ENCODE measurements around the gene CST3.
A peak's percentile ranks its signal among the peaks of the same experiment; 100 is the strongest.
"Not testable (repeated sequence)": the region's sequence is repeated elsewhere in the genome, so short reads cannot be mapped to it uniquely, and the experiment has no call there.

The CST3 gene, protein sequence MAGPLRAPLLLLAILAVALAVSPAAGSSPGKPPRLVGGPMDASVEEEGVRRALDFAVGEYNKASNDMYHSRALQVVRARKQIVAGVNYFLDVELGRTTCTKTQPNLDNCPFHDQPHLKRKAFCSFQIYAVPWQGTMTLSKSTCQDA

GRCh38 chr20:23637282-23638221, at the start of gene CST3:
CST3 (minus strand) TSS chr20:23637955; CDS start chr20:23637862, 93 bp downstream.
- peaks cover 0 to 39% (median 24%) of the 10 kb centered on the region in 4 donors for H3K4me1 ChIP-seq
- H3K4me3 ChIP-seq: peak within 1 kb of the TSS; percentile 100
- TF ChIP-seq CTCF (IDR thresholded peaks at IDR 0.05): no peak
- peak; percentile 92 to 96 for DNase-seq
- intact Hi-C loops (cut with DNase I; ENCODE audit: low total_unique reads): loop anchor here (10.0 kb wide), 1 partner anchor 213 kb away; the partner anchor contains the start of gene NAPB
- no peaks in the 10 kb centered on the region for H3K27me3 ChIP-seq
- H3K36me3 ChIP-seq: peaks cover 21 to 30% (median 27%) of the 10 kb centered on the region in 3 donors
- H3K27ac ChIP-seq: peak within 1 kb of the TSS; percentile 98 to 100
- no peaks in the 10 kb centered on the region for H3K9me3 ChIP-seq

DNA sequence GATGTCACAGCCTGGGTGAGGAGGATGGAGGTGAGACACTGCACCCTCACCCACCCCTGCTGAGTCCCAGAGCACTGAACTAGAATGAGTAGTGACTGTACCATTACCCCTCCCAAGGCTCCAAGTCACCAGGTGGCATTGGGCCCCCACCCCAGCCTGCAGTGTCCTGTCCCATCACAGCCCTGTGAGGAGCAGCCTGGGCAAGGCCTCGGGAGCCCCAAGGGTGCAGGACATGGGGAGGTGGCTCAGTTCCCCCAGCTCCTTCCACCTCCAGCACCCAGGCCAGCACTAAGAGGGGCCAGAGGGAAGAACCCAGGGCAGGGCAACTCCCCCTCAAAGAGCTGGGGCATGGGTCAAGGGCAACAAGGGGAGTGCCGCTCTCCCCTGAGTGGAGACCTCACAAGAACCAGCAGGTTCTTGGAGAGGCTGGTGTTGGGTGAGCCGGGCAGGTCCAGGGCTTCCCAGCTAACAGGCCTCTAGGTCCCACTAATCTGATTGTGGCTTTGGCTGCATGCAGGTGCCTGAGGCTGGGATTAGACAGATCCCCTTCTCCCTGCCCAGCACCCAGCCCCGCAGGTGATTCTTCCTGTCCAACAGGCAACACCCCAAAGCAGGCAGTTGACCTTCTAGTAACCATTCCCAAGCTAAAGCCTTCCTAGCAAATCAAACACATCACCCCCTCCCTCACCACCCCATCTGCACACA, 48.4 kb upstream of the CST3 start:
- H3K36me3 ChIP-seq: no peaks in the 10 kb centered on the region
- H3K27ac ChIP-seq: no peak overlapping the region
- no peaks in the 10 kb centered on the region for H3K27me3 ChIP-seq
- DNase-seq: no peak
- H3K4me1 ChIP-seq: no peaks in the 10 kb centered on the region
- no peak overlapping the region for H3K4me3 ChIP-seq
- H3K9me3 ChIP-seq: no peaks in the 10 kb centered on the region
- intact Hi-C loops (cut with DNase I; ENCODE audit: low total_unique reads): no loop called here
- no peak for TF ChIP-seq CTCF (IDR thresholded peaks at IDR 0.05)

- H3K27ac ChIP-seq; H3K36me3 ChIP-seq; H3K4me1 ChIP-seq; H3K9me3 ChIP-seq; H3K4me3 ChIP-seq; DNase-seq; intact Hi-C loops (cut with DNase I; ENCODE audit: low total_unique reads); H3K27me3 ChIP-seq: not testable (repeated sequence)
These were observed 47.8 kb upstream of the CST3 start for GRCh38 chr20:23685529-23685896.

DNA sequence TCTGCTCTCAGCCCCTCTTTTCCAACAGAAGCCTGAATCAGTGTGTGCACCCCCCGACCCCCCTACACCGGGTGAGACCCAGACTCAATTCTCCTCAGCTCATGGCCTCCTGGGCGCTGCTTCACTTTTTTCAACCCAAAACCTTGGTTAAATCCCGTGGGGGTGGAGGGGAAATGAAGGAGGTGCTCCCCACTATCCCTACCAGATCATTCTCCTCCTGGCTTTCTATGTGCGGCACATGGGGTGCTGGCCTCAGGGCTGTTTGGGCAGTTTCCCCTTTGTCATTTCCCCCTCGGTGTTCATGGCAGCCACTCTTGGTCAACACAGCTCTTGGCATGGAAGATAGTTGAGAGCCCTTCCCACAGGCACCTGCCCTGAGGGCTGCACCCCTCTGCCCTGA, 46.5 kb upstream of the CST3 start:
- Histone ChIP-seq H3K4me3 (no peak overlapping the region), H3K27me3 (no peaks in the 10 kb centered on the region), H3K4me1 (no peaks in the 10 kb centered on the region), H3K36me3 (no peaks in the 10 kb centered on the region), H3K9me3 (no peaks in the 10 kb centered on the region), H3K27ac (no peak overlapping the region)
- intact Hi-C loops (cut with DNase I; ENCODE audit: low total_unique reads): no loop called here
- TF ChIP-seq CTCF (IDR thresholded peaks at IDR 0.05): no peak
- DNase-seq: no peak

DNA sequence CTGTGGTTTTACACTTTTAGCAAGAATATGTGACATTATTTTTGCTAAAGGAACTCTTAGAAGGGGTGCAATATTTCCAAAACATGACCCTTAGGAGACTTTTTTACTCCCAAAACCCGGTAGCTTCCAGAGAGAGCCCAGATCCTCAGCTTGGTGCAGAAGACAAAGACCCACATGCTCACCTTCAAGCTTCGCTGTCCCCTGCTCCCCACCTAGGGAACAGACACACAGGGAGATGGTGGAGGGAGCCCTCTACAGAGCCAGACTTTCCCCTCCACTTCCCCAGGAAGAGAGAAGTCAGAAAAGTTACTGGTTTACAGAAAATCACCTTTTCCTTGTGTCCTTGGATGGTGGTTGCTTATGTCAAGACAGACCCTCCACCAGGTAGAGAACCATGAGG, 46.1 kb upstream of the CST3 start:
- intact Hi-C loops (cut with DNase I; ENCODE audit: low total_unique reads): no loop called here
- Histone ChIP-seq H3K27ac (no peak overlapping the region), H3K36me3 (no peaks in the 10 kb centered on the region), H3K4me1 (no peaks in the 10 kb centered on the region), H3K27me3 (no peaks in the 10 kb centered on the region), H3K9me3 (no peaks in the 10 kb centered on the region), H3K4me3 (no peak overlapping the region)
- no peak for DNase-seq
- no peak for TF ChIP-seq CTCF (IDR thresholded peaks at IDR 0.05)

DNA sequence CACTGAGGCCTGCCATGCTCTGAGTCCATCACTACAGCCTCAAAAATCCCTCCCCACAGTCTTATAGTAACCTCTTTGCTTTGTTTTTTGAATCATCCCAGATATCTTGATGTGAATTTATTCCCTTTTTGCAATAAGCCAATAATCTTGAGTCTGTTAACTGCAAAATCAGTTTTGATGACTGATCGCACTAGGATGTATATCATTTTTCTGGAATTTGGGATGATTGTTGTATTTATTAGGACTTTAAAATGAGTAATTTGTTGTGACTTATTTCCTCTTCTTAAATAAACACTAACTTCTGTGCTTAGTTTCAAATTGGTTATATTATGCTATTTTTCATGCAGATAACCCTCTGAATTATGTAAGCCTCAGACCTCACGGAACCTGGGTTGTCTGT, 45.5 kb upstream of the CST3 start:
- Histone ChIP-seq H3K9me3 (no peaks in the 10 kb centered on the region), H3K4me3 (no peak overlapping the region), H3K27ac (no peak overlapping the region), H3K36me3 (no peaks in the 10 kb centered on the region), H3K27me3 (no peaks in the 10 kb centered on the region), H3K4me1 (no peaks in the 10 kb centered on the region)
- intact Hi-C loops (cut with DNase I; ENCODE audit: low total_unique reads): no loop called here
- no peak for TF ChIP-seq CTCF (IDR thresholded peaks at IDR 0.05)
- DNase-seq: no peak

All from tibial artery (tissue), 4 donors.